Measurements from ENCODE around the gene DHODH. TPM values are rescaled to one million over a fixed set of nuclear protein-coding genes. Genes with fewer than 3 reads are reported as not detected.

The DHODH gene
- total RNA-seq, 4 donors from 2014 or later: 3.3 to 6.8 (median 4.7) TPM

DNA sequence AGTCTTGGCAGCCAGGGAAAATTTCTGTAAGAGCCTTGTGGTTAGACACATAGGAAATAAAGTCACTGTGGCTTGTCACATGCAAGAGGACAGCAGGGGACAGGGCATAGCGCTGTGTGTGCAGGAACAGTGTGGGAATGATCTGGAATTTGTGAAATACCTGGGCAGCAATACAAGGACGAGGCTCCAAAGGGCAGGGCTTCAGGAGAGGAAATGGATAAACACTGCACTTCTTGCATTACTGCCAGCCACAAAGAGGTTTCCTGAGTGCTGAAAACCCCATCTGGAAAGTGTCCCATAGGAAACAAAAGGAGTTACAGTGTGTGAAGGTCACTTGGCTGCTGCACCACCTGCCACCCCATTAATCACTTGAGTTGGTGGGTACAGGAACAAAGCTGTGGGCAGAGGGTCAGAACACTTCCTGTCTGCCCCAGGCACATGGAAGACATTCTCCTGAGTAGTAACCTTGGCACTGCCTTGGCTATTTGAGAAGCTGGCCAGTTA is 33.7 kb downstream of the DHODH start:
- WGBS: 43% methylated on average over 2 of the region's 2 CpGs
- TF ChIP-seq POLR2A (IDR thresholded peaks at IDR 0.05; ENCODE audit: low read depth): no peak
- TF ChIP-seq EP300 (IDR thresholded peaks at IDR 0.05): no peak
- TF ChIP-seq, protein P1, sequence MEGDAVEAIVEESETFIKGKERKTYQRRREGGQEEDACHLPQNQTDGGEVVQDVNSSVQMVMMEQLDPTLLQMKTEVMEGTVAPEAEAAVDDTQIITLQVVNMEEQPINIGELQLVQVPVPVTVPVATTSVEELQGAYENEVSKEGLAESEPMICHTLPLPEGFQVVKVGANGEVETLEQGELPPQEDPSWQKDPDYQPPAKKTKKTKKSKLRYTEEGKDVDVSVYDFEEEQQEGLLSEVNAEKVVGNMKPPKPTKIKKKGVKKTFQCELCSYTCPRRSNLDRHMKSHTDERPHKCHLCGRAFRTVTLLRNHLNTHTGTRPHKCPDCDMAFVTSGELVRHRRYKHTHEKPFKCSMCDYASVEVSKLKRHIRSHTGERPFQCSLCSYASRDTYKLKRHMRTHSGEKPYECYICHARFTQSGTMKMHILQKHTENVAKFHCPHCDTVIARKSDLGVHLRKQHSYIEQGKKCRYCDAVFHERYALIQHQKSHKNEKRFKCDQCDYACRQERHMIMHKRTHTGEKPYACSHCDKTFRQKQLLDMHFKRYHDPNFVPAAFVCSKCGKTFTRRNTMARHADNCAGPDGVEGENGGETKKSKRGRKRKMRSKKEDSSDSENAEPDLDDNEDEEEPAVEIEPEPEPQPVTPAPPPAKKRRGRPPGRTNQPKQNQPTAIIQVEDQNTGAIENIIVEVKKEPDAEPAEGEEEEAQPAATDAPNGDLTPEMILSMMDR (IDR thresholded peaks at IDR 0.05): no peak
- no peak for TF ChIP-seq POLR2AphosphoS5 (IDR thresholded peaks at IDR 0.05)
- intact Hi-C loops (cut with DNase I): no loop called here
- Histone ChIP-seq H3K4me1 (no peaks in the 10 kb centered on the region), H3K27me3 (no peaks in the 10 kb centered on the region), H3K4me3 (no peak overlapping the region), H3K36me3 (peaks cover 16 to 48% (median 28%) of the 10 kb centered on the region in 4 donors), H3K9me3 (no peaks in the 10 kb centered on the region), H3K27ac (replicated peaks in 1 of 4) (no peak overlapping the region)
- DNase-seq (ENCODE audit: extremely low spot score): no peak

DNA sequence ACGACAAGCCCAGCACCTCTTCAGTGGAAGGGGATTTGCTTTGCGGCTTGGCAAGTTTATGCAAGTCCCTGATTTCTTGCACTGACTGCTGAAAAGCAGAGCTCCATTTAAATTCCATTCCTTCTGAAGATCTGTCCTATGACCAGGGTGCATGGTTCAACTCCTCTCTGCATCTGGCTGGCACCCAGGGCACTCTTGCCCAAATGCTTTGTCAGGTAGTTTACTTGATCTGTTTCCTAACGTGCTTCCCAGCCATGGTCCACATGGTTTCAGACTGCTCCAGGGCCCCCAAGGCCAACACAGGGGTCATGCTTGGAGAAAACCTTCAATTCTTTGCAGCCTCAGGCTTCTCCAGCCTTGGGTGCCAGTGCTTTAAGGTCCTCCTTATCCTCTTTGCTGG is 34.5 kb downstream of the DHODH start:
- WGBS: 75% methylated on average over 3 of the region's 3 CpGs

DNA sequence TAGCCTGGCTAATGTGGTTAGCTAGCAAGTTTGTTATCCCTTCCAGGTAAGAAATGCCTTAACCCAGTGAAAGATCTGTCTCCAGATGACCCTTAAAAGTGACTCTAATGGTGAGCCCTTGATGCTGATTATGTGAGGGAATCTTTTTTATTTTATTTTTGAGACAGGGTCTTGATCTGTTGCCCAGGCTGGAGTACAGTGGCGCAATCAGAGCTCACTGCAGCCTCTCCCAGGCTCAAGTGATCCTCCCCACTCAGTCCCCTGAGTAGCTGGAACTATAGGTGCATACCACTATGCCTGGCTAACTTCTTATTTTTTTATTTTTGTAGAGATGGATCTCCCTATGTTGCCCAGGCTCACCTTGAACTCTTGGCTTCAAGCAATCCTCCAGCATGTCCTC is 35.0 kb downstream of the DHODH start:
- H3K27ac ChIP-seq (replicated peaks in 1 of 4): no peak overlapping the region
- H3K27me3 ChIP-seq: no peaks in the 10 kb centered on the region
- H3K9me3 ChIP-seq: no peaks in the 10 kb centered on the region
- H3K36me3 ChIP-seq: peaks cover 16 to 42% (median 28%) of the 10 kb centered on the region in 4 donors
- intact Hi-C loops (cut with DNase I): no loop called here
- no peaks in the 10 kb centered on the region for H3K4me1 ChIP-seq
- TF ChIP-seq, protein P1 (IDR thresholded peaks at IDR 0.05): no peak
- no peak for TF ChIP-seq EP300 (IDR thresholded peaks at IDR 0.05)
- TF ChIP-seq POLR2A (IDR thresholded peaks at IDR 0.05; ENCODE audit: low read depth): no peak
- TF ChIP-seq POLR2AphosphoS5 (IDR thresholded peaks at IDR 0.05): no peak
- no peak for DNase-seq (ENCODE audit: extremely low spot score)
- 94% methylated on average over 1 of the region's 1 CpG for WGBS
- no peak overlapping the region for H3K4me3 ChIP-seq

More for the DNA sequence above, 34.5 kb downstream of the DHODH start:
- no peak for DNase-seq (ENCODE audit: extremely low spot score)
- intact Hi-C loops (cut with DNase I): no loop called here
- no peaks in the 10 kb centered on the region for H3K27me3 ChIP-seq
- H3K27ac ChIP-seq (replicated peaks in 1 of 4): no peak overlapping the region
- H3K4me1 ChIP-seq: no peaks in the 10 kb centered on the region
- H3K9me3 ChIP-seq: no peaks in the 10 kb centered on the region
- TF ChIP-seq, protein P1 (IDR thresholded peaks at IDR 0.05): no peak
- TF ChIP-seq POLR2A (IDR thresholded peaks at IDR 0.05; ENCODE audit: low read depth): no peak
- TF ChIP-seq POLR2AphosphoS5 (IDR thresholded peaks at IDR 0.05): no peak
- TF ChIP-seq EP300 (IDR thresholded peaks at IDR 0.05): no peak
- H3K36me3 ChIP-seq: peaks cover 16 to 46% (median 28%) of the 10 kb centered on the region in 4 donors
- no peak overlapping the region for H3K4me3 ChIP-seq

DNA sequence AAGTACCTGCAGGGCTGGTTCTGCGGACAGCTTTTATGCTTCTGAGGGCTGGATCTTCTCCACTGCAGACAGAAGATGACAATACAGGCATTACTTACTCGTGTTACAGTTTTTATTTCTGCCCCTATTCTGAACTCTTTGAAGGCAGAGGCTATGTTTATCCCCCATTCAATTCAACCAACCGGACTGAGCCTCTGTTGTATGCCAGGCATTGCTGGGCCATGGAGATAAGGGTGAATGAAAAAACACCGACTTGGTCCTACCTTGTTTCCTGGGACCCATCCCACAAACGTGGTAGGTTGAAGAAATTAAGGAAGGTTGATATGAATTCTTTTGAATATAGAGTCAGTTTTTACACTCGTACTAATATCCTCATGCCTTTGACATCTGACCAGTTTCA is 35.8 kb downstream of the DHODH start:
- H3K27me3 ChIP-seq: no peaks in the 10 kb centered on the region
- no peaks in the 10 kb centered on the region for H3K9me3 ChIP-seq
- WGBS: 58% methylated on average over 6 of the region's 6 CpGs
- intact Hi-C loops (cut with DNase I): no loop called here
- no peak for TF ChIP-seq POLR2AphosphoS5 (IDR thresholded peaks at IDR 0.05)
- no peak for TF ChIP-seq EP300 (IDR thresholded peaks at IDR 0.05)
- TF ChIP-seq, protein P1 (IDR thresholded peaks at IDR 0.05): no peak
- no peak for TF ChIP-seq POLR2A (IDR thresholded peaks at IDR 0.05; ENCODE audit: low read depth)
- H3K27ac ChIP-seq (replicated peaks in 1 of 4): no peak overlapping the region
- no peaks in the 10 kb centered on the region for H3K4me1 ChIP-seq
- DNase-seq (ENCODE audit: extremely low spot score): no peak
- peaks cover 16 to 37% (median 28%) of the 10 kb centered on the region in 4 donors for H3K36me3 ChIP-seq
- H3K4me3 ChIP-seq: no peak overlapping the region

DNA sequence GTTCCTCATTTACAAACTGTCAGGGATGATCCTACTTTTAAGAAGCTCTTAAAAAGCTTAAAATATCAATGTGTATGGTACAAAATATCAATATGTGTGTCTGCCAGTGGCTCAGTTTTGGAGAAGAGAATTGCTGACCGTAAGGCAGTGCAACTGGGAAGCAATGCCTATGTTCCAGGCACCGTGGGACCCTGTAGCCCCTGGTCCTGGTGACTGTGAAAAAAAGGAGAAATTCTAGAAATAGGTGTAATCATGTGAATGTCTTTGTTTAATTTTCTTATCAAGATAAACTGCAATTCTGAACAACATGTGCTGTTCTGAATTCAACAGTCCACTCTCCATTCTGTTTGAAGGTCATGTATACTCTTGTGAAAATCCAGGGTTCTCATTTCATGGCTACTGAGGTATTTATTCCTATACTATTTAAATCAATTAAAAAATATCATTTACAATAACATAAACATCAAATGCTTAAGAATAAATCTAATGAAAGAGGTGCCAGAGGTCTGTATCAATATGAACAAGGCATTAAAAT is 36.3 kb downstream of the DHODH start:
- Histone ChIP-seq H3K4me3 (no peak overlapping the region), H3K27ac (replicated peaks in 1 of 4) (no peak overlapping the region), H3K27me3 (no peaks in the 10 kb centered on the region), H3K4me1 (no peaks in the 10 kb centered on the region), H3K36me3 (peaks cover 16 to 36% (median 28%) of the 10 kb centered on the region in 4 donors), H3K9me3 (no peaks in the 10 kb centered on the region)
- intact Hi-C loops (cut with DNase I): no loop called here
- TF ChIP-seq POLR2A (IDR thresholded peaks at IDR 0.05; ENCODE audit: low read depth): no peak
- TF ChIP-seq, protein P1 (IDR thresholded peaks at IDR 0.05): no peak
- no peak for TF ChIP-seq POLR2AphosphoS5 (IDR thresholded peaks at IDR 0.05)
- no peak for TF ChIP-seq EP300 (IDR thresholded peaks at IDR 0.05)
- 62% methylated on average over 2 of the region's 2 CpGs for WGBS
- no peak for DNase-seq (ENCODE audit: extremely low spot score)

Data from esophagus muscularis mucosa (tissue), 4 donors.